HepG2 (cell line): ENCODE measurements around the gene TP53. TPM values are rescaled to one million over a fixed set of nuclear protein-coding genes. Genes with fewer than 3 reads are reported as not detected.

ENCODE experiments used
- ATM ChIP-seq: fragments of 450-650 bp; IDR thresholded peaks from 2 replicates; pipeline ENCODE4 v1.7.1; 2017; ENCODE audit warnings: mild to moderate bottlenecking, borderline replicate concordance
- BRCA1 ChIP-seq: sonication (generic); formaldehyde crosslinking; IDR thresholded peaks from 2 replicates; pipeline ENCODE4 v1.4.0; 2020; ENCODE audit warnings: missing genetic modification reagents
- CHD4 ChIP-seq: fragments of 200-600 bp; sonication (generic); IDR thresholded peaks from 2 replicates; pipeline ENCODE4 v1.7.0; 2017; ENCODE audit warnings: mild to moderate bottlenecking, low read length, borderline replicate concordance
- E2F1 ChIP-seq: sonication (generic); formaldehyde crosslinking; IDR thresholded peaks from 2 replicates; pipeline ENCODE4 v1.5.0; 2020; ENCODE audit warnings: missing genetic modification reagents
- HMGA1 ChIP-seq: sonication (generic); formaldehyde crosslinking; conservative IDR thresholded peaks from 2 replicates; pipeline ENCODE4 v1.4.0; 2020; ENCODE audit warnings: missing genetic modification reagents
- HOXD1 ChIP-seq: sonication (generic); formaldehyde crosslinking; IDR thresholded peaks from 2 replicates; pipeline ENCODE4 v1.5.0; 2020; ENCODE audit warnings: missing genetic modification reagents
- LBX2 ChIP-seq: sonication (generic); formaldehyde crosslinking; IDR thresholded peaks from 2 replicates; pipeline ENCODE4 v1.5.0; 2020; ENCODE audit warnings: missing genetic modification reagents, mild to moderate bottlenecking, borderline replicate concordance
- NAIF1 ChIP-seq: sonication (generic); formaldehyde crosslinking; IDR thresholded peaks from 2 replicates; pipeline ENCODE4 v1.5.0; 2020; ENCODE audit warnings: mild to moderate bottlenecking, missing genetic modification reagents, borderline replicate concordance
- PAWR ChIP-seq: sonication (generic); formaldehyde crosslinking; IDR thresholded peaks from 2 replicates; pipeline ENCODE4 v1.4.0; 2020; ENCODE audit warnings: missing genetic modification reagents, mild to moderate bottlenecking, borderline replicate concordance
- SP2 ChIP-seq: sonication (generic); formaldehyde crosslinking; IDR thresholded peaks from 2 replicates; pipeline ENCODE4 v1.5.1; 2020; ENCODE audit warnings: mild to moderate bottlenecking, missing genetic modification reagents
- TFE3 ChIP-seq: IDR thresholded peaks from 2 replicates; pipeline ENCODE4 v1.6.1; 2016
- USF2 ChIP-seq, 2 experiments: sonication (generic) in 1 of 2; formaldehyde crosslinking in 1 of 2; IDR thresholded peaks; 2 replicates each; pipeline versions ENCODE4 v1.5.1 to v1.6.1; 2011 to 2020; ENCODE audit warnings: borderline replicate concordance in 1 of 2, low read depth in 1 of 2, low read length in 1 of 2, mild to moderate bottlenecking in 1 of 2, missing genetic modification reagents in 1 of 2, moderate library complexity in 1 of 2
- ZFP91 ChIP-seq: sonication (generic); formaldehyde crosslinking; IDR thresholded peaks from 2 replicates; pipeline ENCODE4 v1.9.0; 2022; ENCODE audit warnings: missing genetic modification reagents, mild to moderate bottlenecking, borderline replicate concordance
- ZNF253 ChIP-seq: sonication (generic); formaldehyde crosslinking; IDR thresholded peaks from 2 replicates; pipeline ENCODE4 v1.8.0; 2022; ENCODE audit warnings: mild to moderate bottlenecking, missing genetic modification reagents, borderline replicate concordance
- ZNF264 ChIP-seq: sonication (generic); formaldehyde crosslinking; IDR thresholded peaks from 2 replicates; pipeline ENCODE4 v1.4.0; 2020; ENCODE audit warnings: missing genetic modification reagents
- ZNF280B ChIP-seq: sonication (generic); formaldehyde crosslinking; IDR thresholded peaks from 2 replicates; pipeline ENCODE4 v1.5.0; 2020; ENCODE audit warnings: missing genetic modification reagents, mild to moderate bottlenecking, borderline replicate concordance
- ZNF441 ChIP-seq: sonication (generic); formaldehyde crosslinking; IDR thresholded peaks from 2 replicates; pipeline ENCODE4 v1.7.0; 2021; ENCODE audit warnings: missing genetic modification reagents, borderline replicate concordance
- ZNF616 ChIP-seq: sonication (generic); formaldehyde crosslinking; IDR thresholded peaks from 2 replicates; pipeline ENCODE4 v1.5.0; 2020; ENCODE audit warnings: low read depth, mild to moderate bottlenecking, missing genetic modification reagents
- ZNF644 ChIP-seq: IDR thresholded peaks from 2 replicates; pipeline ENCODE4 v1.6.1; 2016; ENCODE audit warnings: low read depth
- polyA plus RNA-seq, 8 experiments: library from polyadenylated mRNA; depleted of rRNA in 3 of 8; stranded (reverse) in 7 of 8; unstranded in 1 of 8; fragments of >200 nt; fragmentation: Illumina TruSeq in 4 of 8; extraction: Trizol in 4 of 8; gene quantifications; 2 replicates each; pipeline versions ENCODE4 v1.2.1 to v1.2.3, GENCODE V29; 2011 to 2016; ENCODE audit warnings: low read depth in 4 of 8, missing spikeins in 1 of 8, mixed read lengths in 1 of 8; ENCODE audit not compliant: insufficient read depth in 1 of 8
- total RNA-seq, 5 experiments: library from RNA; depleted of rRNA; stranded (reverse); fragments of >200 nt; fragmentation: Illumina TruSeq; extraction: Trizol; gene quantifications; 2 replicates each; pipeline ENCODE4 v1.2.3, GENCODE V29; 2016; ENCODE audit warnings: low read depth in 1 of 5

Gene TP53
- total and polyA plus RNA-seq, 2 of the 13 experiments (the other 11 are each of a cell fraction or from before 2014, with no cell fraction given), result 17.1 to 29.9 TPM

GRCh38 chr17:7687908-7688807 is 868 bp upstream of the TP53 start, which contains the start of gene WRAP53 (continued):
- TF ChIP-seq E2F1, result peak; percentile 81; the same call in 1 of the 2 replicates
- TF ChIP-seq USF2 (IDR thresholded peaks at IDR 0.05; ENCODE audit: low read depth, low read length), result no peak
- no peak for TF ChIP-seq USF2 (CRISPR knock-in tag; IDR thresholded peaks at IDR 0.05; ENCODE audit: borderline replicate concordance)
- no peak for TF ChIP-seq ZNF616
- no peak for TF ChIP-seq ZNF644 (CRISPR knock-in tag)
- no peak for TF ChIP-seq PAWR (CRISPR knock-in tag)
- TF ChIP-seq ZNF253 (CRISPR knock-in tag), result no peak
- no peak; the same call in 1 of the 2 replicates for TF ChIP-seq ZFP91
- no peak for TF ChIP-seq ZNF264 (CRISPR knock-in tag)
- TF ChIP-seq TFE3, result no peak
- TF ChIP-seq ZNF441 (CRISPR knock-in tag), result no peak
- peak; percentile 52; the same call in 1 of the 2 replicates for TF ChIP-seq CHD4
- no peak for TF ChIP-seq HMGA1
- TF ChIP-seq HOXD1 (CRISPR knock-in tag), result no peak
- TF ChIP-seq LBX2, result no peak
- 0 out of 2 replicates have a peak, but pooled peaks have one; percentile 26 for TF ChIP-seq SP2 (CRISPR knock-in tag)
- TF ChIP-seq ATM, result no peak
- TF ChIP-seq BRCA1 (CRISPR knock-in tag), result no peak; the same call in 1 of the 2 replicates
- TF ChIP-seq NAIF1 (CRISPR knock-in tag), result peak; percentile 51
- no peak for TF ChIP-seq ZNF280B
